ENCODE measurements around the gene CDCP2.

Gene CDCP2

DNA sequence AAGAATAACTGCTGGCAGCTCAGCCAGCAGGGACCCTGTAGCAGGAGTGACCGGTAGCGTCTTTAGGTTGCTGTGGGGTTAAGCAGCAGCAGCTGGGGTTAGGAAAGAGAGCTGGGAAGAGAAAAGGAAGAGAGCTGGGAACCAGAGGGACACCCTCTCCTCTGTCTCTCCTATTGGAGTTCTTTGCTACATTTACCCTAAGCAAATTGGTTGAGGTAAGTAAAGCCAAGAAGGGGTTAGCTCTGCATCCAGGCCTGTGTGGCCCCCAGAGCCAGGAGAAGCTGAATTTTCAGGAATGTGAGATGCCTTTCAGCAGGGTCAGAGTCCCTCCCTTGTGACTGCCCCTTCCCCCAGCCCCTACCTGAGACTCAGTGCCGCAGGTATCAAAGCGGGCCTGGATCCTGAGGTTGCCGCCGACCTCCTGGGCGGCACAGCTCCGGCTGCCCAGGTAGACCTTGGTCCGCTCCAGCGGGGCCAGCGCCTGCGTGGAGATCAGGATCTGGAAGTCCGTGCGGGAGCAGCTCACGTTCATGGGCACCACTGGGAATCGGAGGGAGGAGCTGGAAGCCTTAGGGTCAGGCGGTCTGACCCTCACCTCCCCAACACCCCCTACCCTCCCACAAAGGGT, 16.4 kb downstream of the CDCP2 start:
- no peak for DNase-seq

DNA sequence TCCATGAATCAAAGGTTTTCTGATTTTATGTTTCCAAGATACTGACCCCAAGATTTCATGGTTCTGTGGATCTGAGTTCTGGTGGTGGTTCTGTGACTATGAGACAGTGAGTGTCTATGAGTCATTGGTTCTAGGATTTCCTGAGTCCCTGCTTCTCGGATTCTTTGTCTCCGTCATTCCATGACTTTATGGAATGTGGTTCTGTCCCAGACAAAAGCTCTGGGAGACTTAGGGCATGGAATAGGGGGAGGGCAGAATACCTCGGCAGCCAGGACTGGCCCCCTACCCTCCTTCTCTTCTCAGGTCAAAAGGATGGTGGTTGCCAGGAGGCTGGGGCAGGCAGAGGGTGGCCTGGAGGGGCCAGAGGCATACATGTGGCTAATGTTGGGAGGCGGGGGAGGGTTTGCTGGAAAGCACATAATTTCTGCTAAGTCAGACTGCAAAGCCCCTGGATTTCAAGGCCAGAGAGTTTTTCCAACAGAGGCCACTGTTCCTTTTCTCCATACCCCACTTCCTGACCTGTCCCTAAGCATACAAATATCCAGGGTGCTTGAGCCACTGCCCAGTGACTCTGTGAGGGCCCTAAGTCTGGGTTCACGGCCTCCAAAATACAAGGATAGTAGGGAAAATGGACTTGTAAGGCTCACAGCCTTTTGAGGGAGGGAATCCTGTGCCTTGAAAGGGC, 17.2 kb downstream of the CDCP2 start:
- DNase-seq, result no peak

- no peak for DNase-seq
Observed at GRCh38 chr1:54134295-54134694, 18.5 kb downstream of the CDCP2 start.

DNA sequence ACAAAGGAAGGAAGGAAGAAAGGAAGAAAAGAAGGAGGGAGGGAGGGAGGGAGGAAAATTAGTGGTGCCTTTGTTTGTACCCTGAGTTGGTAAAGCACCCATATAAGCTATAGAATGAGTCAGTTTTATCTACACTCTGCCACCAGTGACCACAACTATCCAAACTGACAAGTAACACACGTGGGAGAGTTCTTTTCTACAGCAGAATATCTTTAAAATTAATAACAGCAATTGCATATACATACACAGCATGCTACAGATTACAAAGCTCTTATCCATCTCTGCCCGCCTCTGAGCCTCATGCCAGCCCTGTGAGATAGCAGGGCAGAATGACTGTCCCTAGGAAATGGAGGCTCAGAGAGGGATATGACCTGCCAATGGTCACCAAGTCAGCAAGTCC, 20.3 kb downstream of the CDCP2 start:
- DNase-seq, result peak; percentile 42

DNA sequence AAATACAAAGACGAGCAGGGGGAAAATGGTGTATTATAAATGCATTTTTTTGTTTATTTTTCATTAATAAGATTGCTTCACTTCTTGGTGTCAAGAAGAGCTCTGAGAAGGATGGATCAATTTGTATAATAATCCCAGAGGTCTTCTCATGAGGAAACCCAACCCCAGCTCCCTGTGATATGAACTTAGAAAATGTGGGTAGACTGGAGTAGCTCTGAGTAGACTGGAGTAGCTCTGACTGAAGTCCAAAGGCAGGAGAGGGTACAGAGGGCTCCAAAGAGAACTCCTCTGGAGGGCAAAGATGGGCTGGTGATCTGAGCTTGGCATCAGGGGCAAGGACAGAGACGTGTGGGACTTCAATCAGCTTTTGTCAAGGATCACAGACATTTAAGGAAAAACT, 21.4 kb downstream of the CDCP2 start:
- DNase-seq, result no peak

- no peak for DNase-seq
Observed at GRCh38 chr1:54129858-54130257, 22.9 kb downstream of the CDCP2 start.

DNA sequence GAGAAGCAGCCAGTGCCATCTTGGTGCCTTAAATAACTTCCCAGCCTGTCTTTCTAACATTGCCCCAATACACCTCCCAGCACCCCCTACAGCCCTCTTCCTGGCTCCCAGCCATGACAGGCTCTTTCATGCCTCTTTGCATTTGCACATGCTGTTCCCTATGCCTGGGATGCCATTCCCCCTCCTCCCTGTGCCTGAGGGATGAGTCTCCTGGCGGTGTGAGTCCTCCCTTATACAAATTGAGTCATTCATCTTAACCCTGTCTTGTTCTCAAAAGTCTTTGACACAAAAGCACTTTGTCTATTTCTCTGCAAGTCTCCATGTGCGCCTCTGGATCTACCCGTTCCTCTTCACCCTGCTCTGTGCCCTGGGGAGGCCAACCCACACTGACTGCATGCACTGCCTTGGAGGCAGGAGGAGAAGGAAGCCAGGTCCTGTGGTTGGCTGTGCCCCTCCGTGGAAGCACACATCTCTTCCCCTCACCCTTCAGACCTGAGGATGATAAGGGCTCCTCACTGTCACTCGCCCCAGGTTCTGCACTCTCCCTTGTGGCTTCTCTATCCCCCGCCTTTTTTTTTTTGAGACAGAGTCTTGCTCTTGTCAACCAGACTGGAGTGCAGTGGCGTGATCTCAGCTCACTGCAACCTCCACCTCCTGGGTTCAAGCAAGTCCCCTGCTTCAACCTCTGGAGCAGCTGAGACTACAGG, 25.1 kb downstream of the CDCP2 start:
- DNase-seq, result no peak

- no peak for DNase-seq
Observed at GRCh38 chr1:54126271-54126815, 26.5 kb downstream of the CDCP2 start.

GRCh38 chr1:54125386-54126070, 27.3 kb downstream of the CDCP2 start:
- DNase-seq, result no peak

- no peak for DNase-seq
Observed at GRCh38 chr1:54124906-54125305, 27.9 kb downstream of the CDCP2 start.

DNA sequence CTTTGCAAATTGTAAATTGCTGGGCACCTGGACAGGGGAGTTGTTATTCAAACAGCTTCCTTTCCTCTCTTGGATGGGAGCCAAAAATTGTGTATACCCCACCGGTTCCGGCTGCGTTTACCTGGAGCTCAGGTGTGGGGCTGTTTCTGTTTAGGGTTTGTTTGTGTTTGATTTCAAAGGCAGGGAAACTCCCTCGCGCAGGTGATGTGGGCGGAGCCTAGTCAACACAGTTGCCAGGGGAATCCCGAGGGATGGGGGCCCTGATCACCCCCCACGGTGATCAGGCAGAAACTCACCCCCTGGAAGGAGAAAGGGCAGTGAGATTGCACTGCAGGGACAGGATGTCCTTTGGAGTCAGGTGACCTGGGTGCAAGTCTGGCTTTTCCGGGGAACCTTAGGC, 28.3 kb downstream of the CDCP2 start:
- DNase-seq, result no peak

DNA sequence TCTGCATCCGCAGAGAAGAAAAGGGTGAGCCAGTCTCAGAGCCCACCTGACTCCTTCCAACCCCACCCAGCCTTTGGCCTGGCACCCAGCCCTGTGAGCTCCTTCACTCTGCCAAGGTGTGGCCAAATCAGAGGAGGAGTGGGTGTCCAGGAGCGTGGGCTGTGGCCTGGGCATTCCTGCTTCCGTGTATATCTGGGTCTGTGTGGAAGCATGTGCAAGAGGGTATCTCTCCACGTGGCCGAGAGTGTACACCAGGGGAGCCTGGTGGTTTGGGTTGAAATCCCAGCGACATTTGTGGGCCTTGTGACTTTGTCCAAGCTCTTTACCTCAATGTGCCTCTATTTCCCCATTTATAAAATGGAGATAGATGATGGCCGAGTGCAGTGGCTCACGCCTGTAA, 29.8 kb downstream of the CDCP2 start:
- DNase-seq, result no peak

DNA sequence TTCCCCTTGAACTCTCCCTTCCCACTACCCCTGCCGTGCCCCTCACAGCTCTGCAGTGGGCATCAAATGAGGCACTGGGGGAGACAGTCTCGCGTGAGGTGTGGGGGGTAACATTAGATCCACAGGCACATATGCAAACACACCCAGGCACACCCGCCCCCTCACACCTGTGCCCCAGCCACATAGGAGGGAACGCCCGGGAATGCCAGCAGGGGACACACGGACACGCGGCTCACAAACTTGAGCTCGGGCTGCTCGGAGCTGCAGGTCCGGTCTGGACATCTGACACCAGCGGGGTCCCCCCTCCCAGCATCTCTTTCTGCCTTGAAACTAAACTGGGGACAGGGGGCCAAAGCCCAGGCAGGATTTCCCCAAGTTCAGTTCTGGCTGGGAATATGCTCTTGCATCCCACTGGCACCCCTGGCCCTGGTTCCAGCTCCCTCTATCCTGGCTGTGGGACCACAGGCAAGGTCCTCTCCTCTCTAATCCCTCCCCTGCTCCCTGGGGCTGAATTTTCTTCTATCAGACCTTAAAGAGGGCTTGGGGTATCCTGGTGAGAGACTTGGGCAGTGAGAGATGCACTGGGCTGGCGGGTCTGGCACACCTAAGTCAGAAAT, 30.6 kb downstream of the CDCP2 start:
- DNase-seq, result no peak

DNA sequence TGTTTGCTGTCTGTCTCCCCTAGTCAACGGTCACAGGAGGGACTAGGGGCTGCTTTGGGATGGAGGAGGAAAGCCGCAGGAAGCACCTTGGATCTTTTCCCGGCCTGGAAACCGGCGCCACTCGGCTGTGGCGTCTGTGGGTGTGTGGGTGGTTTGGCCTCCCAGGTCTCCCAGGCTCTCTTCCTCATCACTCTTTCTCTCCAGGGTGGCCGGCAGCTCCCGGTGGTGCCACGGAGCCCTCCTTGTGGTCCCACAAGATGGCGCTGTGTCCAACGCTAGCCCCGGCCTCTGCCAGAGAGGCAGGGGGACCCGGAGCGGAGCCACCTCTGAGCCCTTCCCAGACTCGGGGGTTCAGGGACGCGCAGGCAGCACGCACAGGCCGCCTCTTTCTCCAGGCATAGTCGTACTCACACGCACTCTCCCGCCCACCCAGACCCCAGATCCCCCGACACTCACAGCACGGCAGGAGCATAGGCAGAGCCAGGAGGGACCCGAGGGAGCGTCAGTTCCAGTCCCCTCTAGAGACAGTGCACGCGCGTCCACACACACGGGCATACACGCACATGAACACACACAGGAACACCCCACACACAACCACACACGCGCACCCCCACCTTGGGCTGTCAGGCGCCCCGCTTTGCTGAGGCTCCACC, 31.2 kb downstream of the CDCP2 start:
- peak; percentile 89 for DNase-seq

DNA sequence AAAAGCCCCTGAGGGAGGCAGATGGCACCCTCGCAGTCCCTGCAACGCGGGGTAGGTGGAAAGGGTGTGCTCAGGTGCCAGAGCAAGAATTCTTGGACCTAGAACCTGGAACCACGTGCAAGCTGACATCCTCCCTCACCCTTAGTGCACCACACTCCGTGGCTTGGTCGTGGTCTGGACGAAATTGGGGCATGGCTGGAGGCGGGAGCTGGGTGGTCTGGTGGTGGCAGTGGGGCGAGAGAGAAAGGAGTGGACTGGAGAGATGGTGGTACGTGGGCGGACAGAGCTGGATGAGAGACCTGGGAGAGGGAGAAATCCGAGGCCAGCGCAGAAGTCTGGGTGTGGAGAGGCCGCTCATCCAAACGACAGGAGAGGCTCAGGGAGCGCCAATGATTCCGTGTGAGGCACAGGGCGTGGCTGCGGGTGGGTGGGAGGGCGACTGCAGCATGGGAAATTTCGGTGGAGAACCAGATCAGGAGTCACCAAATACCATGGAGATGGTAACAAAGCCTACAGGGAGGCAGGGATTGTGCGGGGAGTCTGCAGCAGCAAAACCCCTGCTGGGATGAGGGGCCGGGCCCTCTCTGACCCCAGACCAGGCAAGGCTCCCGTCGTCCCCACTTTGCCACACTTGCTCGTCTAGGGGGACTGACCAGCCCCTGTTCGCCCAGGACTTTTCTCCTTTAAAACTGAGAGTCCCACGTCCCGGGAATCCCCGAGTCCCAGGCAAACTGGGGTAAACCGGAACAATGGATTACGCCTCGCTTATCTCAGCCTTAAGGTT, 31.9 kb downstream of the CDCP2 start:
- DNase-seq, result peak; percentile 11

GRCh38 chr1:54120018-54120697, 32.6 kb downstream of the CDCP2 start:
- DNase-seq, result no peak

DNA sequence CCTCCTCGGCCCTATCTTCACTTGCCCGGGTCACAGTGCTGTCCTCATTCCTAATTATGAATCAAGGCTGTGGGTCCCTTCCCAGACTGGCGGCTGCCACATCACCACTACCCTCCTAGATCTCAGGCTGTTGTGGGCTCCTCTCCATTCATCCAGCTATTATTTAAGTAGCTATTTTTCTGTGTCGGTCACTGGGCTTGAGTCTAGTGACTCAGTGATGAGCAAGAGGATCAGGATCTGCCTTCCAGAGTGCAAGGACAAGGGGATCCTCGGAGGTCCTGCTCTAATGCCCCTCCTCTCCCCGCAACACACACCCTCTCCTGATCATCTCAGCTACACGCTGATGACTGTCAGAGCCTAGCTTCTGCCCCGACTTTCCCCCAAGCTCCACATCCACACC, 34.1 kb downstream of the CDCP2 start:
- DNase-seq, result peak; percentile 38

GRCh38 chr1:54117815-54118563, 34.8 kb downstream of the CDCP2 start:
- DNase-seq, result peak; percentile 31

- no peak for DNase-seq
Observed at GRCh38 chr1:54115520-54115919, 37.3 kb downstream of the CDCP2 start.

- no peak for DNase-seq
Observed at GRCh38 chr1:54114955-54115354, 37.8 kb downstream of the CDCP2 start.

Data from NCI-H226 (cell line).